Spleen (tissue), 11 donors: Measurements from ENCODE around the gene TTLL11. TPM values are rescaled to one million over a fixed set of nuclear protein-coding genes. Genes with fewer than 3 reads are reported as not detected.

Experiments used
- DNase-seq: peaks from one replicate; pipeline ENCODE4 v3.0.0-alpha.2; 2020
- H3K27ac ChIP-seq, 8 donors: fragments of 200-600 bp; sonication (generic) in 7 of 8; 1 replicate in 4 of 8; 2 replicates in 4 of 8; pipeline versions ENCODE4 v1.5.0 to v1.8.0; 2016 to 2021; ENCODE audit warnings: inconsistent platforms in 4 of 8, mild to moderate bottlenecking in 4 of 8, moderate library complexity in 1 of 8
- H3K27me3 ChIP-seq, 7 donors: fragments of 200-600 bp; sonication (generic) in 6 of 7; replicated peaks in 1 of 7; 1 replicate in 4 of 7; 2 replicates in 3 of 7; pipeline versions ENCODE4 v1.5.0 to v1.8.0; 2016 to 2021; ENCODE audit warnings: inconsistent platforms in 3 of 7, mild to moderate bottlenecking in 1 of 7
- H3K36me3 ChIP-seq, 6 donors: fragments of 200-600 bp; sonication (generic) in 5 of 6; 1 replicate in 4 of 6; 2 replicates in 2 of 6; pipeline versions ENCODE4 v1.5.0 to v1.8.0; 2016 to 2021; ENCODE audit warnings: inconsistent platforms in 2 of 6
- H3K4me1 ChIP-seq, 6 donors: fragments of 200-600 bp; sonication (generic) in 5 of 6; 1 replicate in 3 of 6; 2 replicates in 3 of 6; pipeline versions ENCODE4 v1.5.0 to v1.8.0; 2016 to 2021; ENCODE audit warnings: inconsistent platforms in 3 of 6
- H3K4me3 ChIP-seq, 8 donors: fragments of 200-600 bp; sonication (generic) in 7 of 8; 1 replicate in 4 of 8; 2 replicates in 4 of 8; pipeline versions ENCODE4 v1.5.0 to v1.8.0; 2016 to 2021; ENCODE audit warnings: inconsistent platforms in 4 of 8, mild to moderate bottlenecking in 4 of 8, moderate library complexity in 2 of 8
- H3K9me3 ChIP-seq, 8 donors: fragments of 200-600 bp; sonication (generic) in 7 of 8; 1 replicate in 4 of 8; 2 replicates in 4 of 8; pipeline versions ENCODE4 v1.5.0 to v1.8.0; 2016 to 2021; ENCODE audit warnings: inconsistent platforms in 4 of 8
- CTCF ChIP-seq, 11 experiments: fragments of 200-600 bp in 7 of 11; fragments of 450-650 bp in 4 of 11; sonication (generic) in 4 of 11; IDR thresholded peaks in 8 of 11; conservative IDR thresholded peaks in 3 of 11; 1 replicate in 7 of 11; 2 replicates in 4 of 11; pipeline versions ENCODE4 v1.4.0 to v1.8.0; 2016 to 2021; ENCODE audit warnings: antibody characterized with exemption in 11 of 11, inconsistent platforms in 4 of 11, mild to moderate bottlenecking in 1 of 11
- POLR2A ChIP-seq, 3 donors: fragments of 450-650 bp; IDR thresholded peaks; one replicate each; pipeline ENCODE4 v1.5.1; 2017; ENCODE audit warnings: antibody characterized with exemption in 3 of 3, mild to moderate bottlenecking in 1 of 3
- POLR2AphosphoS5 ChIP-seq, 3 donors: sonication (generic); formaldehyde crosslinking; IDR thresholded peaks; one replicate each; pipeline ENCODE4 v1.5.1; 2017; ENCODE audit warnings: antibody characterized with exemption in 3 of 3
- WGBS, 5 donors: extraction: QIAGEN DNeasy Blood & Tissue Kit in 3 of 5; methylation state at CpG; one replicate each; pipeline versions ENCODE4 v1.1.5 to v1.1.7; 2013 to 2018; 5-methylcytosine and 5-hydroxymethylcytosine counted together
- intact Hi-C: fragments of 100-400 bp; cut with DNase I; formaldehyde crosslinking; loops from one replicate; pipeline ENCODE4 v1.15.0; 2023; ENCODE audit warnings: low total_unique reads
- polyA plus RNA-seq, 3 donors: library from polyadenylated mRNA; stranded (reverse); fragments of 200-250 nt; gene quantifications; one replicate each; pipeline ENCODE4 v1.2.1, GENCODE V29; 2013
- total RNA-seq, 7 donors: library from RNA; depleted of rRNA in 3 of 7; stranded (reverse); fragments of >200 nt in 3 of 7; fragmentation: NEBNext Ultra II Directional in 4 of 7; extraction: Animal tissue kit (Norgen Biotek cat#: 25700) in 4 of 7; gene quantifications; one replicate each; pipeline versions ENCODE4 v1.1.0 to v1.2.1, GENCODE V29; 2016 to 2021
- donor health status: healthy with polysubstance abuse.
- donor health status: DM: no; HTN: no; CAD: no; lungs with moderate emphysema.
- donor health status: DM: no; HTN: no; CAD: no.
- donor health status: Bipolar disorder and iron deficiency.
- donor health status: healthy.
- donor health status: DM: no; HTN: no; CAD: no.
- donor health status: DM: yes; HTN: yes; CAD: no.

Gene TTLL11
- total and polyA plus RNA-seq, 10 donors, result 1.6 to 12.8 (median 7.3) TPM

- Histone ChIP-seq H3K4me3 (no peak overlapping the region), H3K27ac (no peak overlapping the region), H3K9me3 (no peaks in the 10 kb centered on the region), H3K36me3 (no peaks in the 10 kb centered on the region), H3K4me1 (peaks cover 0 to 17% (median 1%) of the 10 kb centered on the region in 6 donors), H3K27me3 (peaks cover 0 to 8% (median 0%) of the 10 kb centered on the region in 7 donors)
- intact Hi-C loops, result no loop called here
- no peak for DNase-seq
- 84 to 93% (median 89%) methylated on average over 6 to 9 of the region's 9 CpGs for WGBS, 5 donors
- no peak for TF ChIP-seq POLR2A (IDR thresholded peaks at IDR 0.05)
- TF ChIP-seq CTCF (IDR thresholded peaks at IDR 0.05 in 8 of 11, conservative IDR thresholded peaks at IDR 0.05 in 3 of 11), result no peak
- no peak for TF ChIP-seq POLR2AphosphoS5 (IDR thresholded peaks at IDR 0.05)
These were observed 18.4 kb upstream of the TTLL11 start for GRCh38 chr9:122111413-122112085.

- Histone ChIP-seq H3K36me3 (no peaks in the 10 kb centered on the region), H3K27ac (no peak overlapping the region), H3K4me3 (no peak overlapping the region), H3K27me3 (peaks cover 0 to 2% (median 0%) of the 10 kb centered on the region in 7 donors), H3K9me3 (no peaks in the 10 kb centered on the region), H3K4me1 (peaks cover 0 to 4% (median under 1%) of the 10 kb centered on the region in 6 donors)
- TF ChIP-seq POLR2A (IDR thresholded peaks at IDR 0.05) (no peak), CTCF (IDR thresholded peaks at IDR 0.05 in 8 of 11, conservative IDR thresholded peaks at IDR 0.05 in 3 of 11) (no peak), POLR2AphosphoS5 (IDR thresholded peaks at IDR 0.05) (no peak)
- no peak for DNase-seq
- intact Hi-C loops, result no loop called here
- 87 to 96% (median 88%) methylated on average over 7 of the region's 7 CpGs for WGBS, 5 donors
These were observed 17.2 kb upstream of the TTLL11 start for GRCh38 chr9:122110100-122110833.

GRCh38 chr9:122109035-122109813 is 16.1 kb upstream of the TTLL11 start:
- TF ChIP-seq POLR2A (IDR thresholded peaks at IDR 0.05) (no peak), POLR2AphosphoS5 (IDR thresholded peaks at IDR 0.05) (no peak), CTCF (IDR thresholded peaks at IDR 0.05 in 8 of 11, conservative IDR thresholded peaks at IDR 0.05 in 3 of 11) (no peak)
- H3K36me3 ChIP-seq, result no peaks in the 10 kb centered on the region
- H3K27me3 ChIP-seq, result no peaks in the 10 kb centered on the region
- H3K27ac ChIP-seq, result no peak overlapping the region
- intact Hi-C loops, result no loop called here
- H3K4me1 ChIP-seq, result no peaks in the 10 kb centered on the region
- DNase-seq, result no peak
- 75 to 86% (median 83%) methylated on average over 2 to 3 of the region's 3 CpGs; no CpG with 5 or more reads in 1 of the 5 donors for WGBS, 5 donors
- H3K4me3 ChIP-seq, result no peak overlapping the region
- H3K9me3 ChIP-seq, result peaks cover 0 to 5% (median 3%) of the 10 kb centered on the region in 8 donors
